Trophoblast cell (in vitro differentiated cells and primary cell): ENCODE measurements around the gene DUSP28.
A peak's percentile ranks its signal among the peaks of the same experiment; 100 is the strongest.

Experiments
- DNase-seq, 2 donors: peaks; one replicate each; pipeline ENCODE4 v3.0.0-alpha.2; 2016
- H2AFZ ChIP-seq: 2 replicates; pipeline ENCODE4 v1.6.1; 2013; ENCODE audit warnings: low read length, moderate library complexity, mild to moderate bottlenecking; ENCODE audit not compliant: insufficient read depth, poor library complexity
- H2AK5ac ChIP-seq: 2 replicates; pipeline ENCODE4 v1.6.1; 2013; ENCODE audit warnings: mild to moderate bottlenecking, low read length
- H2BK120ac ChIP-seq: 2 replicates; pipeline ENCODE4 v1.6.1; 2013; ENCODE audit warnings: low read length, mild to moderate bottlenecking, moderate library complexity; ENCODE audit not compliant: insufficient read depth, poor library complexity
- H2BK12ac ChIP-seq: 2 replicates; pipeline ENCODE4 v1.6.1; 2013; ENCODE audit warnings: mild to moderate bottlenecking, low read length, moderate library complexity
- H2BK5ac ChIP-seq: 2 replicates; pipeline ENCODE4 v1.6.1; 2013; ENCODE audit warnings: low read length, low read depth, moderate library complexity, mild to moderate bottlenecking; ENCODE audit not compliant: poor library complexity
- H3K14ac ChIP-seq: 2 replicates; pipeline ENCODE4 v1.6.1; 2013; ENCODE audit warnings: mild to moderate bottlenecking, low read length
- H3K18ac ChIP-seq: 2 replicates; pipeline ENCODE4 v1.6.1; 2013; ENCODE audit warnings: mild to moderate bottlenecking, low read length
- H3K23ac ChIP-seq: 2 replicates; pipeline ENCODE4 v1.6.1; 2013; ENCODE audit warnings: low read length
- H3K27ac ChIP-seq: 2 replicates; pipeline ENCODE4 v1.5.1; 2013; ENCODE audit warnings: low read depth, mild to moderate bottlenecking, inconsistent platforms, low read length, moderate library complexity
- H3K27me3 ChIP-seq: 2 replicates; pipeline ENCODE4 v1.6.1; 2013; ENCODE audit warnings: inconsistent platforms, mild to moderate bottlenecking, low read length, moderate library complexity; ENCODE audit not compliant: insufficient read depth
- H3K36me3 ChIP-seq, 2 experiments: 1 replicate in 1 of 2; 2 replicates in 1 of 2; pipeline ENCODE4 v1.6.1; 2013; ENCODE audit warnings: low read length in 2 of 2, mild to moderate bottlenecking in 2 of 2, moderate library complexity in 1 of 2; ENCODE audit not compliant: insufficient read depth in 2 of 2, control insufficient read depth in 1 of 2
- H3K4ac ChIP-seq: 2 replicates; pipeline ENCODE4 v1.6.1; 2013; ENCODE audit warnings: low read depth, mild to moderate bottlenecking, low read length, moderate library complexity
- H3K4me1 ChIP-seq, 2 experiments: 1 replicate in 1 of 2; 2 replicates in 1 of 2; pipeline ENCODE4 v1.6.1; 2013; ENCODE audit warnings: low read length in 2 of 2, mild to moderate bottlenecking in 2 of 2, moderate library complexity in 1 of 2; ENCODE audit not compliant: insufficient read depth in 2 of 2, control insufficient read depth in 1 of 2
- H3K4me2 ChIP-seq: 2 replicates; pipeline ENCODE4 v1.6.1; 2013; ENCODE audit warnings: inconsistent platforms, mild to moderate bottlenecking, low read length, moderate library complexity
- H3K4me3 ChIP-seq: 2 replicates; pipeline ENCODE4 v1.5.1; 2013; ENCODE audit warnings: mild to moderate bottlenecking, low read depth, low read length, inconsistent platforms
- H3K79me1 ChIP-seq: one replicate; pipeline ENCODE4 v1.6.1; 2013; ENCODE audit warnings: low read length
- H3K79me2 ChIP-seq: 2 replicates; pipeline ENCODE4 v1.6.1; 2013; ENCODE audit warnings: low read length, mild to moderate bottlenecking; ENCODE audit not compliant: control insufficient read depth, insufficient read depth, poor library complexity
- H3K9ac ChIP-seq: 2 replicates; pipeline ENCODE4 v1.6.1; 2013; ENCODE audit warnings: mild to moderate bottlenecking, low read length
- H3K9me3 ChIP-seq: 2 replicates; pipeline ENCODE4 v1.6.1; 2013; ENCODE audit warnings: low read depth, mild to moderate bottlenecking, control low read depth, inconsistent platforms, low read length; ENCODE audit not compliant: insufficient read depth
- H4K12ac ChIP-seq: 2 replicates; pipeline ENCODE4 v1.6.1; 2013; ENCODE audit warnings: low read depth, mild to moderate bottlenecking, low read length, moderate library complexity
- H4K8ac ChIP-seq: 2 replicates; pipeline ENCODE4 v1.6.1; 2013; ENCODE audit warnings: low read depth, mild to moderate bottlenecking, low read length, moderate library complexity
- H4K91ac ChIP-seq: one replicate; pipeline ENCODE4 v1.6.1; 2013; ENCODE audit warnings: low read depth, mild to moderate bottlenecking, low read length, moderate library complexity
- WGBS: extraction: QIAGEN DNeasy Blood & Tissue Kit; methylation state at CpG from one replicate; pipeline ENCODE4 v1.1.7; 2013; ENCODE audit warnings: missing lambda C conversion rate; ENCODE audit not compliant: insufficient read length, insufficient coverage; ENCODE audit errors: extremely low coverage; 5-methylcytosine and 5-hydroxymethylcytosine counted together

Gene DUSP28

DNA sequence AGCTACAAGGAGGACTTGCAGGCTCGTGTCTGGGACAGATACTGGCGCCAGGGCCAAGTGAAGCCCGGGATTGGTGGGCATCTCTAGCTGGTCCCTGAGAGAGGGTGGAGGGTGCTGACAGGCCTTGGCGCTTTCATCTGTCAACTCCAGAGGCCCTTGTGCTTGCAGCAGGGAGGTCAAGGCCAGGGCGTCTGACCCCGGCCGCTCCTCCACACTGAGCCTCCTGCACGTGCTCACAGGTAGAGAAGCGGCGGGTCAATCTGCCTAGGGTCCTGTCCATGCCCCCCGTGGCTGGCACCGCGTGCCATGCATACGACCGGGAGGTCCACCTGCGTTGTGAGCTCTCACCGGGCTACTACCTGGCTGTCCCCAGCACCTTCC is 35.9 kb downstream of the DUSP28 start:
- H3K4ac ChIP-seq: no peak overlapping the region
- DNase-seq: no peak
- no CpG with 5 or more reads among the region's 17 CpGs for WGBS

DNA sequence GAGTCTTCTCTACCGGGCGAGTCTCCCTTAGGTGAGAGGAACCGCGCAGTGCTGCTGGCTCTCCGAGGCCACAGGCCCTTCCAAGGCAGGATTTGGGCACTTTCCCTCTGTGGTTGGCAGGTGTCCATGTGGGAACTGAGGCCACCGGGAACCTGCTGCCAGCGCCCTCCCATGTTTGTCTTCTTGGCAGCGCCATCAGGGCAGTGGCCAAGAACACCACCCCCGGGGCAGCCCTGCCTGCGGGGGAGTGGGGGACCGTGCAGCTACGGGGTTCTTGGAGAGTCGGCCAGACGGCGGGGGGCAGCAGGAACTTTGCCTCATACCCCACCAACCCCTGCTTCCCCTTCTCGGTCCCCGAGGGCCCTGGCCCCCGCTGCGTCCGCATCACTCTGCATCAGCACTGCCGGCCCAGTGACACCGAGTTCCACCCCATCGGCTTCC is 36.4 kb downstream of the DUSP28 start:
- Histone ChIP-seq H2AFZ (no peak overlapping the region), H2AK5ac (no peak overlapping the region), H3K27me3 (no peaks in the 10 kb centered on the region), H3K79me1 (no peaks in the 10 kb centered on the region), H3K79me2 (no peaks in the 10 kb centered on the region), H2BK120ac (no peak overlapping the region), H2BK12ac (no peak overlapping the region), H4K8ac (no peak overlapping the region), H4K91ac (no peak overlapping the region), H3K14ac (no peak overlapping the region), H3K4ac (no peak overlapping the region), H3K9me3 (peaks cover 5% of the 10 kb centered on the region), H2BK5ac (no peak overlapping the region), H4K12ac (no peak overlapping the region), H3K27ac (no peak overlapping the region), H3K9ac (no peak overlapping the region), H3K23ac (no peak overlapping the region), H3K4me1 (no peaks in the 10 kb centered on the region), H3K4me3 (peak overlapping the region; percentile 30), H3K36me3 (peaks cover 37 to 43% of the 10 kb centered on the region in 2 experiments), H3K4me2 (no peak overlapping the region), H3K18ac (no peak overlapping the region)
- no peak for DNase-seq
- WGBS: no CpG with 5 or more reads among the region's 23 CpGs

More for the DNA sequence above, 35.9 kb downstream of the DUSP28 start:
- Histone ChIP-seq H2BK5ac (no peak overlapping the region), H3K27ac (no peak overlapping the region), H3K9ac (no peak overlapping the region), H4K8ac (no peak overlapping the region), H2AK5ac (no peak overlapping the region), H3K36me3 (peaks cover 41 to 46% of the 10 kb centered on the region in 2 experiments), H3K18ac (no peak overlapping the region), H3K9me3 (peaks cover 5% of the 10 kb centered on the region), H3K4me3 (peak overlapping the region; percentile 30), H3K4me2 (no peak overlapping the region), H4K12ac (no peak overlapping the region), H3K27me3 (no peaks in the 10 kb centered on the region), H3K23ac (no peak overlapping the region), H3K4me1 (no peaks in the 10 kb centered on the region), H3K79me2 (no peaks in the 10 kb centered on the region), H2AFZ (no peak overlapping the region), H2BK12ac (no peak overlapping the region), H4K91ac (no peak overlapping the region), H2BK120ac (no peak overlapping the region), H3K14ac (no peak overlapping the region), H3K79me1 (no peaks in the 10 kb centered on the region)

DNA sequence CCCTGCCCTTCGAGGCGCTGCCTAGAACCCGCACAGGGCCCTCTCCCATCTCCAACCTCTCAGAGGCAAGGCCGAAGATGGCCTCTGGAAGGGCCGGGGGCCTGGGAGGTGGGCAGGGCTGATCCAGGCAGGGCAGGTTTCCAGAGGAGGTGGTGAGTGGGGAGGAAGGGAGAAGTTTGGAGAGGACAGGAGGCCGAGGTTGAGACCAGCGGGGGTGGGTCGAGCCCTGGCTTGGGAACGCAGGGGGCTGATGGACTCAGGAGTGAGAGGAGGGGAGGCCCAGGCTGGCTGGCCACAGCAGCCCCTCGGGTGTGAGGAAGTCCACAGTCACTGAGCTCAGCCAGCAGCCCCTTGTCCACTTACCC is 36.9 kb downstream of the DUSP28 start:
- H3K4me1 ChIP-seq: no peaks in the 10 kb centered on the region
- H3K9ac ChIP-seq: no peak overlapping the region
- H4K12ac ChIP-seq: no peak overlapping the region
- DNase-seq: no peak
- H2BK12ac ChIP-seq: no peak overlapping the region
- H4K91ac ChIP-seq: no peak overlapping the region
- peaks cover 2% of the 10 kb centered on the region for H3K9me3 ChIP-seq
- no peak overlapping the region for H2AFZ ChIP-seq
- no peak overlapping the region for H3K14ac ChIP-seq
- H3K27me3 ChIP-seq: no peaks in the 10 kb centered on the region
- H2AK5ac ChIP-seq: no peak overlapping the region
- H3K18ac ChIP-seq: no peak overlapping the region
- no peak overlapping the region for H3K4ac ChIP-seq
- WGBS: no CpG with 5 or more reads among the region's 10 CpGs
- H2BK120ac ChIP-seq: no peak overlapping the region
- no peak overlapping the region for H3K27ac ChIP-seq
- no peak overlapping the region for H3K4me2 ChIP-seq
- H3K79me1 ChIP-seq: no peaks in the 10 kb centered on the region
- H3K4me3 ChIP-seq: no peak overlapping the region
- no peak overlapping the region for H3K23ac ChIP-seq
- no peak overlapping the region for H2BK5ac ChIP-seq
- peaks cover 32 to 40% of the 10 kb centered on the region in 2 experiments for H3K36me3 ChIP-seq
- H4K8ac ChIP-seq: no peak overlapping the region
- no peaks in the 10 kb centered on the region for H3K79me2 ChIP-seq

DNA sequence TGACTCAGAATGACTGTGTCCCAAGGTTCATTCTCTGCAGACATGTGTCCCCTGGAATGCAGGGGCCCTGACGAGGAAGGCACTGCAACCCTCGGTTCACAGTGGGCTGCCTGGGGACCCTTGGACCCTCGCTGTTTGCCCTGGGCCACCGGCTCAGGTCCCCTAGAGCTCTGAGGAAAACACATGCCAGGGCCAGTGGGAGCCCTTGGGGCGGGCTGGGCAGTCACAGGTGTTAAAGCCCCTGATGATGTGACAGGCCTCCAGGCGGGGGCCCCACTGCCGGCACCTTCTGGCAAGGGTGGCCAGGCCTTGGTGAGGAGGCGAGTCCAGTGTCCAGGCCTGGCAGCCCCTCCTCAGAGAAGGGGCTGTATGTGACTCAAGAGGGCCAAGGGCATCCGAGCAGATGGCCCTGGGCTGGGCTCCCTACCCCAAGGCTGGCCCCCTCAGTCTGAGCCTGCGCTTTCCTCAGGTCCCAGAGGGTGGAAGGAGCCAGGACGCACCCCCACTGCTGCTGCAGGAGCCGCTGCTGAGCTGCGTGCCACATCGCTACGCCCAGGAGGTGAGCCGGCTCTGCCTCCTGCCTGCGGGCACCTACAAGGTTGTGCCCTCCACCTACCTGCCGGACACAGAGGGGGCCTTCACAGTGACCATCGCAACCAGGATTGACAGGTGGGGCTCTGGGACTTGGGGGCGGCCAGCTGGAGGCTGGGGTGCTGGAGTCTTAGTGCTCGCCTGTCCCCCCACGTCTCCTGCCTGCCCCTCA is 37.4 kb downstream of the DUSP28 start:
- no peak overlapping the region for H3K4me3 ChIP-seq
- no peak overlapping the region for H2AFZ ChIP-seq
- H2BK5ac ChIP-seq: no peak overlapping the region
- no peak overlapping the region for H4K12ac ChIP-seq
- no peak overlapping the region for H3K23ac ChIP-seq
- no peak overlapping the region for H3K4ac ChIP-seq
- H4K8ac ChIP-seq: no peak overlapping the region
- no peak overlapping the region for H3K14ac ChIP-seq
- no peak overlapping the region for H3K27ac ChIP-seq
- H3K4me2 ChIP-seq: no peak overlapping the region
- no peaks in the 10 kb centered on the region for H3K79me1 ChIP-seq
- no peak overlapping the region for H2BK120ac ChIP-seq
- H3K9me3 ChIP-seq: no peaks in the 10 kb centered on the region
- H3K36me3 ChIP-seq: peaks cover 29 to 37% of the 10 kb centered on the region in 2 experiments
- H3K79me2 ChIP-seq: no peaks in the 10 kb centered on the region
- no CpG with 5 or more reads among the region's 22 CpGs for WGBS
- no peak overlapping the region for H4K91ac ChIP-seq
- DNase-seq: no peak
- H2AK5ac ChIP-seq: no peak overlapping the region
- no peaks in the 10 kb centered on the region for H3K4me1 ChIP-seq
- H3K27me3 ChIP-seq: no peaks in the 10 kb centered on the region
- H3K9ac ChIP-seq: no peak overlapping the region
- H3K18ac ChIP-seq: no peak overlapping the region
- no peak overlapping the region for H2BK12ac ChIP-seq
